HUES6 (cell line): Measurements from ENCODE around the gene DGKZ.

Source experiments
- H3K27ac ChIP-seq: 2 replicates; pipeline ENCODE4 v1.7.0; 2013; ENCODE audit warnings: low read depth, mild to moderate bottlenecking, low read length, inconsistent platforms
- H3K27me3 ChIP-seq: 2 replicates; pipeline ENCODE4 v1.6.1; 2013; ENCODE audit warnings: low read length; ENCODE audit not compliant: control insufficient read depth, insufficient read depth
- H3K36me3 ChIP-seq: 2 replicates; pipeline ENCODE4 v1.6.1; 2013; ENCODE audit warnings: low read length; ENCODE audit not compliant: control insufficient read depth, insufficient read depth
- H3K4me1 ChIP-seq: 2 replicates; pipeline ENCODE4 v1.6.1; 2013; ENCODE audit warnings: low read length; ENCODE audit not compliant: control insufficient read depth, insufficient read depth
- H3K4me3 ChIP-seq: 2 replicates; pipeline ENCODE4 v1.5.1; 2013; ENCODE audit warnings: low read depth, low read length
- H3K9ac ChIP-seq: one replicate; pipeline ENCODE4 v1.6.1; 2013; ENCODE audit warnings: mild to moderate bottlenecking, low read length
- H3K9me3 ChIP-seq: 2 replicates; pipeline ENCODE4 v1.6.1; 2013; ENCODE audit warnings: low read depth, low read length; ENCODE audit not compliant: control insufficient read depth, insufficient read depth

Gene DGKZ

GRCh38 chr11:46429717-46430116, 82.5 kb downstream of the DGKZ start:
- Histone ChIP-seq H3K9me3 (no peaks in the 10 kb centered on the region), H3K36me3 (peaks cover 33% of the 10 kb centered on the region), H3K9ac (no peak overlapping the region), H3K4me3 (no peak overlapping the region), H3K4me1 (peaks cover 12% of the 10 kb centered on the region), H3K27me3 (no peaks in the 10 kb centered on the region), H3K27ac (no peak overlapping the region)
